Measurements from ENCODE around the gene SYDE2. TPM values are rescaled to one million over a fixed set of nuclear protein-coding genes. Genes with fewer than 3 reads are reported as not detected.
"Not testable (repeated sequence)": the region's sequence is repeated elsewhere in the genome, so short reads cannot be mapped to it uniquely, and the experiment has no call there.

SYDE2 gene
- total RNA-seq, 1 donor from 2014 or later, result 13.1 TPM

GRCh38 chr1:85151446-85151845, 49.4 kb downstream of the SYDE2 start:
- H3K9me3 Mint-ChIP-seq (ENCODE audit: low read depth), result peaks cover 4% of the 10 kb centered on the region
- no peak overlapping the region for H3K4me3 Mint-ChIP-seq (ENCODE audit: unreplicated experiment)
- no peak for DNase-seq (ENCODE audit: low spot score)
- H3K36me3 Mint-ChIP-seq (ENCODE audit: low read depth), result peaks cover 1% of the 10 kb centered on the region
- no peak overlapping the region for H3K27ac Mint-ChIP-seq (ENCODE audit: unreplicated experiment)
- TF ChIP-seq, protein P1, sequence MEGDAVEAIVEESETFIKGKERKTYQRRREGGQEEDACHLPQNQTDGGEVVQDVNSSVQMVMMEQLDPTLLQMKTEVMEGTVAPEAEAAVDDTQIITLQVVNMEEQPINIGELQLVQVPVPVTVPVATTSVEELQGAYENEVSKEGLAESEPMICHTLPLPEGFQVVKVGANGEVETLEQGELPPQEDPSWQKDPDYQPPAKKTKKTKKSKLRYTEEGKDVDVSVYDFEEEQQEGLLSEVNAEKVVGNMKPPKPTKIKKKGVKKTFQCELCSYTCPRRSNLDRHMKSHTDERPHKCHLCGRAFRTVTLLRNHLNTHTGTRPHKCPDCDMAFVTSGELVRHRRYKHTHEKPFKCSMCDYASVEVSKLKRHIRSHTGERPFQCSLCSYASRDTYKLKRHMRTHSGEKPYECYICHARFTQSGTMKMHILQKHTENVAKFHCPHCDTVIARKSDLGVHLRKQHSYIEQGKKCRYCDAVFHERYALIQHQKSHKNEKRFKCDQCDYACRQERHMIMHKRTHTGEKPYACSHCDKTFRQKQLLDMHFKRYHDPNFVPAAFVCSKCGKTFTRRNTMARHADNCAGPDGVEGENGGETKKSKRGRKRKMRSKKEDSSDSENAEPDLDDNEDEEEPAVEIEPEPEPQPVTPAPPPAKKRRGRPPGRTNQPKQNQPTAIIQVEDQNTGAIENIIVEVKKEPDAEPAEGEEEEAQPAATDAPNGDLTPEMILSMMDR (IDR thresholded peaks at IDR 0.05), result no peak
- no peaks in the 10 kb centered on the region for H3K27me3 Mint-ChIP-seq (ENCODE audit: low read depth)
- peaks cover 47% of the 10 kb centered on the region for H3K4me1 Mint-ChIP-seq (ENCODE audit: low read depth)

- peak overlapping the region; percentile 58 for H3K27ac Mint-ChIP-seq (ENCODE audit: unreplicated experiment)
- peaks cover 60% of the 10 kb centered on the region for H3K4me1 Mint-ChIP-seq (ENCODE audit: low read depth)
- peaks cover 7% of the 10 kb centered on the region for H3K9me3 Mint-ChIP-seq (ENCODE audit: low read depth)
- no peak overlapping the region for H3K4me3 Mint-ChIP-seq (ENCODE audit: unreplicated experiment)
- H3K27me3 Mint-ChIP-seq (ENCODE audit: low read depth), result no peaks in the 10 kb centered on the region
- DNase-seq (ENCODE audit: low spot score), result no peak
- TF ChIP-seq, protein P1 (IDR thresholded peaks at IDR 0.05), result no peak
- H3K36me3 Mint-ChIP-seq (ENCODE audit: low read depth), result peaks cover 3% of the 10 kb centered on the region
Observed at GRCh38 chr1:85149805-85150204, 51.0 kb downstream of the SYDE2 start.

DNA sequence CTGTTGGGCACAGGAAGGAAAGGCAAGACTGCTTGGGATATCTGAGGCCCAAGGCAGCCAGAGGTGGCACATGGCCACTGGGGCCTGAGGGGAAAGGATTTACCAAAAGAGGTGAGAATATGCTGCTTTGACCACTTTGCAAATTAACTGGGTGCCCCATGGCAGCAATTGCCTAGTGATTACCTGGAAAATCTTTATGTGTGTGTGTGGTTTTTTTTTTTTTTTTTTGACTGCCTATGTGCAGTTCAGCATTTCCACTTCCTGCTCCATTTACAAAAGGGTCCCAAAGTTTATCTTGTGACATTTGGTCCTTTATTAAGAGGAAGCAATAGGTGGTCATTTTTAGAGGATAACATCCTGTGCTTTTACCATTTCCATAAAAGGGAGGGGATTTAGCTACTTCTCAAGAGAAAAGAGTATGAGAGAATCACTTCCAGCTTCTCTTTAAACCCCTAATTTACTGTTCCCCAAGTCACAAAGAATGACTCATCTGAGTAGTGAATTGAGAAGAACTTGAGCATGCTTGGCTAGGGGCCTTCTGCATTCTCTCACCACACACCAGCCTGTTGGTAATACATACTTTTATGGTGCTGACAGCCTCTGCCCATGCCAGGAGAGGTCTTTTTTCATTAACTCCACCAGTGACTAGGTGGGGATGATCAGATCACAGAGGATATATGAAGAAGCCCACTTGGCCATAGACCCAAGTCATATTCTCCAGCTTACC, 52.1 kb downstream of the SYDE2 start:
- no peak for DNase-seq (ENCODE audit: low spot score)
- H3K9me3 Mint-ChIP-seq (ENCODE audit: low read depth), result peaks cover 7% of the 10 kb centered on the region
- peaks cover 68% of the 10 kb centered on the region for H3K4me1 Mint-ChIP-seq (ENCODE audit: low read depth)
- no peak overlapping the region for H3K27ac Mint-ChIP-seq (ENCODE audit: unreplicated experiment)
- no peaks in the 10 kb centered on the region for H3K27me3 Mint-ChIP-seq (ENCODE audit: low read depth)
- H3K4me3 Mint-ChIP-seq (ENCODE audit: unreplicated experiment), result no peak overlapping the region
- TF ChIP-seq, protein P1 (IDR thresholded peaks at IDR 0.05), result no peak
- H3K36me3 Mint-ChIP-seq (ENCODE audit: low read depth), result peaks cover 3% of the 10 kb centered on the region

DNA sequence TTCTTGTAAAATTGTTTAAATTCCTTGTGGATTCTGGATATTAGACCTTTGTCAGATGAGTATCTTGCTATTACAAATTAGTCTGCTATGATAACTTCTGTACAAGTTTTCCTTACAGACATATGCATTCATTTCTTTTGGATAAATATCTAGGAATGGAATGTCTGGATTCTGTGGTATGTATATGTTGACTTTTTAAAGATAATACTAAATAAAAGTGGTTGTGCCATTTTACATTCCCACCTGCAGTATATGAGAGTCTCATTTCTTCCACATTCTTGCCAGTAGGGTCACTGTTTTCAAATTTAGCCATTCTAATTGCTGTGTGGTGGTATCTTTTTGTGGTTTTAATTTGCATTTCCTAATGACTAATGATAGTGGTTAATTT, 53.9 kb downstream of the SYDE2 start:
- Mint-ChIP-seq H3K27me3 (ENCODE audit: low read depth) (no peaks in the 10 kb centered on the region), H3K9me3 (ENCODE audit: low read depth) (peaks cover 7% of the 10 kb centered on the region), H3K36me3 (ENCODE audit: low read depth) (peaks cover 2% of the 10 kb centered on the region), H3K4me3 (ENCODE audit: unreplicated experiment) (no peak overlapping the region), H3K4me1 (ENCODE audit: low read depth) (peaks cover 64% of the 10 kb centered on the region), H3K27ac (ENCODE audit: unreplicated experiment) (peak overlapping the region; percentile 62)
- no peak for DNase-seq (ENCODE audit: low spot score)
- TF ChIP-seq, protein P1 (IDR thresholded peaks at IDR 0.05), result peak; percentile 75

- Mint-ChIP-seq H3K4me1 (ENCODE audit: low read depth) (peaks cover 62% of the 10 kb centered on the region), H3K27ac (ENCODE audit: unreplicated experiment) (peak overlapping the region; percentile 52)
- H3K9me3 Mint-ChIP-seq (ENCODE audit: low read depth); H3K4me3 Mint-ChIP-seq (ENCODE audit: unreplicated experiment); H3K36me3 Mint-ChIP-seq (ENCODE audit: low read depth); DNase-seq (ENCODE audit: low spot score); H3K27me3 Mint-ChIP-seq (ENCODE audit: low read depth): not testable (repeated sequence)
Observed at GRCh38 chr1:85146298-85146971, 54.4 kb downstream of the SYDE2 start.

All from chondrocyte (in vitro differentiated cells).